Panc1 (cell line): ENCODE results near the gene PRH2. TPM values are rescaled to one million over a fixed set of nuclear protein-coding genes. Genes with fewer than 3 reads are reported as not detected.

Experiments
- ATAC-seq: fragments of 200-7000 bp; cut with Tn5 transposase; 2 replicates; pipeline ENCODE4 v1.9.1; 2020; ENCODE audit warnings: mild to moderate bottlenecking, moderate library complexity
- BruUV-seq: library from RNA; stranded (reverse); fragments of 400-500 nt; replicated peaks from 2 replicates; lab custom pipeline; 2021; lab: Mats Ljungman, UMichigan
- CTCF ChIA-PET: fragments of 300-600 bp; sonication (Branson Sonifier 250); formaldehyde crosslinking; loops from one replicate; lab custom pipeline; 2022; ENCODE audit warnings: antibody characterized with exemption; lab: Charles Lee
- POLR2A ChIA-PET: fragments of 300-600 bp; sonication (Branson Sonifier 250); formaldehyde crosslinking; loops from one replicate; lab custom pipeline; 2022; ENCODE audit warnings: antibody characterized with exemption; lab: Charles Lee
- DNase-seq: peaks from one replicate; pipeline ENCODE4 v3.0.0-alpha.2; 2010; ENCODE audit warnings: low read depth, low spot score
- H3K27ac ChIP-seq: 2 replicates; pipeline ENCODE4 v1.5.1; 2011; ENCODE audit warnings: mild to moderate bottlenecking, low read length, inconsistent platforms
- H3K27me3 ChIP-seq: fragments of 200-500 bp; sonication (Bioruptor generic); 2 replicates; pipeline ENCODE4 v1.6.0; 2014; ENCODE audit warnings: low read length, inconsistent platforms; ENCODE audit not compliant: control insufficient read depth, insufficient read depth
- H3K36me3 ChIP-seq: fragments of 200-500 bp; sonication (Bioruptor generic); 2 replicates; pipeline ENCODE4 v1.5.1; 2014; ENCODE audit warnings: inconsistent platforms, mild to moderate bottlenecking, low read length, moderate library complexity; ENCODE audit not compliant: control insufficient read depth, insufficient read depth
- H3K4me1 ChIP-seq: 2 replicates; pipeline ENCODE4 v1.5.1; 2011; ENCODE audit warnings: inconsistent platforms, mild to moderate bottlenecking, low read length, moderate library complexity; ENCODE audit not compliant: control insufficient read depth, insufficient read depth
- H3K4me3 ChIP-seq, 2 experiments: 2 replicates each; pipeline ENCODE4 v1.5.1; 2011 to 2012; ENCODE audit warnings: low read depth in 2 of 2, low read length in 2 of 2, mild to moderate bottlenecking in 2 of 2, inconsistent platforms in 1 of 2, moderate library complexity in 1 of 2
- H3K9me3 ChIP-seq: fragments of 200-500 bp; sonication (Bioruptor generic); 2 replicates; pipeline ENCODE4 v1.5.1; 2014; ENCODE audit warnings: low read depth, mild to moderate bottlenecking, inconsistent platforms, low read length, moderate library complexity; ENCODE audit not compliant: control insufficient read depth, insufficient read depth
- CTCF ChIP-seq: fragments of 450-650 bp; IDR thresholded peaks from 2 replicates; pipeline ENCODE4 v1.5.1; 2017; ENCODE audit warnings: mild to moderate bottlenecking
- POLR2AphosphoS5 ChIP-seq: IDR thresholded peaks from 2 replicates; pipeline ENCODE4 v1.6.1; 2012; ENCODE audit warnings: mild to moderate bottlenecking, low read depth, low read length, moderate library complexity
- REST ChIP-seq, 2 experiments: IDR thresholded peaks; 2 replicates each; pipeline ENCODE4 v1.6.1; 2011 to 2012; ENCODE audit warnings: low read depth in 2 of 2, control low read depth in 1 of 2, low read length in 1 of 2, mild to moderate bottlenecking in 1 of 2, moderate library complexity in 1 of 2; ENCODE audit not compliant: insufficient read depth in 1 of 2
- SIN3A ChIP-seq: IDR thresholded peaks from 2 replicates; pipeline ENCODE4 v1.6.1; 2012; ENCODE audit warnings: low read depth, mild to moderate bottlenecking, low read length, moderate library complexity, borderline replicate concordance; ENCODE audit not compliant: insufficient read depth
- TCF7L2 ChIP-seq: IDR thresholded peaks from 2 replicates; pipeline ENCODE4 v1.6.1; 2011; ENCODE audit warnings: mild to moderate bottlenecking, low read depth, low read length, inconsistent platforms
- in situ Hi-C: cut with HindIII; loops from 2 replicates; pipeline ENCODE4 v1.10.0; 2016; ENCODE audit warnings: low sequenced_read_pairs, low pct_unique_long_range_greater_than_20kb
- intact Hi-C: fragments of 100-400 bp; cut with micrococcal nuclease; formaldehyde crosslinking; loops from one replicate; pipeline ENCODE4 v1.10.0; 2022; ENCODE audit not compliant: unreplicated experiment
- total RNA-seq: library from RNA; stranded (reverse); gene quantifications from one replicate; pipeline ENCODE4 v1.2.1, GENCODE V29; 2021; ENCODE audit not compliant: unreplicated experiment

PRH2 gene
- total RNA-seq, 1 experiment from 2014 or later = not detected

- BruUV-seq = no TSS peak
- ChIA-PET CTCF (no interaction called here), POLR2A (no interaction called here)
- Histone ChIP-seq H3K27ac (no peak overlapping the region), H3K4me1 (no peaks in the 10 kb centered on the region), H3K36me3 (no peaks in the 10 kb centered on the region), H3K4me3 (no peak overlapping the region), H3K27me3 (no peaks in the 10 kb centered on the region), H3K9me3 (no peaks in the 10 kb centered on the region)
- no peak for TF ChIP-seq SIN3A
- TF ChIP-seq POLR2AphosphoS5 = no peak
- TF ChIP-seq CTCF = no peak
- no peak for TF ChIP-seq REST (IDR thresholded peaks at IDR 0.05; ENCODE audit: insufficient read depth in 1 of 2, low read depth in 2 of 2, low read length in 1 of 2)
- no peak for TF ChIP-seq TCF7L2
- in situ Hi-C loops = no loop called here
- ATAC-seq (no peak), DNase-seq (no peak)
- intact Hi-C loops = no loop called here
These were observed 12.3 kb downstream of the PRH2 start for GRCh38 chr12:10941369-10941768.

- CTCF ChIA-PET = no interaction called here
- no TSS peak for BruUV-seq
- H3K9me3 ChIP-seq = no peaks in the 10 kb centered on the region
- no peaks in the 10 kb centered on the region for H3K27me3 ChIP-seq
- H3K4me1 ChIP-seq = no peaks in the 10 kb centered on the region
- DNase-seq = no peak
- in situ Hi-C loops = no loop called here
- H3K27ac ChIP-seq = no peak overlapping the region
- POLR2A ChIA-PET = no interaction called here
- H3K4me3 ChIP-seq = no peak overlapping the region
- peak; percentile 42; the same call in 1 of the 2 replicates for ATAC-seq
- TF ChIP-seq POLR2AphosphoS5 (no peak), TCF7L2 (no peak), REST (IDR thresholded peaks at IDR 0.05; ENCODE audit: insufficient read depth in 1 of 2, low read depth in 2 of 2, low read length in 1 of 2) (no peak), CTCF (no peak)
- intact Hi-C loops = no loop called here
- no peaks in the 10 kb centered on the region for H3K36me3 ChIP-seq
These were observed 13.0 kb downstream of the PRH2 start for GRCh38 chr12:10941916-10942607.
